ENCODE measurements around the gene SH3D21. TPM values are rescaled to one million over a fixed set of nuclear protein-coding genes. Genes with fewer than 3 reads are reported as not detected.

The SH3D21 gene
- total and polyA plus RNA-seq, 12 donors: 0.69 to 18.4 (median 1.8) TPM

DNA sequence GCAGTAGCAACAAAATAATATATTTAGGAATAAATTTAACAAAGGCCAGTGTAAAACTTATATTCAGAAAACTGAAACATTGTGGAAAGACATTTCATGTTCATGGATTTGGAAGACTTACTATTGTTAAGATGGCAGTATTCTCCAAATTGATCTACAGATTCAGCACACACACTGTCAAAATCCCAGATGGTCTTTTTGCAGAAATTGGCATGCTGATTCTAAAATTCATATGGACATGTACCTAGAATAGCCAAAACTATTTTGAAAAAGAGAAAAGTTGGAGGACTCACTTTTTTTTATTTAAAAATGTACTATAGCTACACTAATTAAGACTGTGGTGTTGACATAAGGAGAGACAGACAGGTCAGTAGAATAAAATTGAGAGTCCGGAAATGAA, 32.0 kb upstream of the SH3D21 start:
- TF ChIP-seq POLR2A (IDR thresholded peaks at IDR 0.05): no peak
- TF ChIP-seq, protein P1, sequence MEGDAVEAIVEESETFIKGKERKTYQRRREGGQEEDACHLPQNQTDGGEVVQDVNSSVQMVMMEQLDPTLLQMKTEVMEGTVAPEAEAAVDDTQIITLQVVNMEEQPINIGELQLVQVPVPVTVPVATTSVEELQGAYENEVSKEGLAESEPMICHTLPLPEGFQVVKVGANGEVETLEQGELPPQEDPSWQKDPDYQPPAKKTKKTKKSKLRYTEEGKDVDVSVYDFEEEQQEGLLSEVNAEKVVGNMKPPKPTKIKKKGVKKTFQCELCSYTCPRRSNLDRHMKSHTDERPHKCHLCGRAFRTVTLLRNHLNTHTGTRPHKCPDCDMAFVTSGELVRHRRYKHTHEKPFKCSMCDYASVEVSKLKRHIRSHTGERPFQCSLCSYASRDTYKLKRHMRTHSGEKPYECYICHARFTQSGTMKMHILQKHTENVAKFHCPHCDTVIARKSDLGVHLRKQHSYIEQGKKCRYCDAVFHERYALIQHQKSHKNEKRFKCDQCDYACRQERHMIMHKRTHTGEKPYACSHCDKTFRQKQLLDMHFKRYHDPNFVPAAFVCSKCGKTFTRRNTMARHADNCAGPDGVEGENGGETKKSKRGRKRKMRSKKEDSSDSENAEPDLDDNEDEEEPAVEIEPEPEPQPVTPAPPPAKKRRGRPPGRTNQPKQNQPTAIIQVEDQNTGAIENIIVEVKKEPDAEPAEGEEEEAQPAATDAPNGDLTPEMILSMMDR (IDR thresholded peaks at IDR 0.05): no peak
- peaks cover 14 to 26% of the 10 kb centered on the region in 2 donors for H3K4me1 ChIP-seq (replicated peaks in 1 of 2)
- H3K27ac ChIP-seq: no peak overlapping the region
- no peak for DNase-seq
- WGBS, 4 donors: 84 to 100% (median 92%) methylated on average over 1 of the region's 1 CpG
- no peaks in the 10 kb centered on the region for H3K9me3 ChIP-seq (replicated peaks in 1 of 3)
- no peaks in the 10 kb centered on the region for H3K27me3 ChIP-seq
- no peak overlapping the region for H3K4me3 ChIP-seq
- peaks cover 0 to 9% of the 10 kb centered on the region in 2 donors for H3K36me3 ChIP-seq (replicated peaks in 1 of 2)
- intact Hi-C loops (cut with DNase I): no loop called here

DNA sequence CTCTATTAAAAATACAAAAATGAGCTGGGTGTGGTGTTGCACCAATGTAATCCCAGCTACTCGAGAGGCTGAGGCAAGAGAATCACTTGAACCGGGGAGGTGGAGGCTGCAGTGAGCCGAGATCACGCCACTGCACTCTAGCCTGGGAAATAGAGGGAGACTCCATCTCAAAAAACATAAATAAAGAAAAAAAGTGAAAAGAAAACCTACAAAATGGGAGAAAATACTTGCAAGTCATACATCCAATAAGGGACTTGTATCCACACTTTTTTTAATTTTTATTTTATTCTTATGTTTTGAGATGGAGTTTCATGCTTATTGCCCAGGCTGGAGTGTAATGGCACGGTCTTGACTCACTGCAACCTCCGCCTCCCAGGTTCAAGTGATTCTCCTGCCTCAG, 29.5 kb upstream of the SH3D21 start:
- Histone ChIP-seq H3K4me3 (no peak overlapping the region), H3K36me3 (replicated peaks in 1 of 2) (no peaks in the 10 kb centered on the region), H3K27ac (no peak overlapping the region), H3K9me3 (replicated peaks in 1 of 3) (no peaks in the 10 kb centered on the region), H3K27me3 (no peaks in the 10 kb centered on the region), H3K4me1 (replicated peaks in 1 of 2) (peaks cover 21 to 46% of the 10 kb centered on the region in 2 donors)
- TF ChIP-seq, protein P1 (IDR thresholded peaks at IDR 0.05): no peak
- TF ChIP-seq POLR2A (IDR thresholded peaks at IDR 0.05): no peak
- WGBS, 4 donors: 94 to 99% (median 97%) methylated on average over 6 of the region's 6 CpGs
- intact Hi-C loops (cut with DNase I): no loop called here
- DNase-seq: no peak

GRCh38 chr1:36279110-36279788, 26.9 kb upstream of the SH3D21 start:
- Histone ChIP-seq H3K9me3 (replicated peaks in 1 of 3) (no peaks in the 10 kb centered on the region), H3K4me3 (no peak overlapping the region), H3K4me1 (replicated peaks in 1 of 2) (peaks cover 23 to 53% of the 10 kb centered on the region in 2 donors), H3K27ac (peak overlapping the region in 4 of 5 donors; percentile 37 to 69 (median 57)), H3K27me3 (no peaks in the 10 kb centered on the region), H3K36me3 (replicated peaks in 1 of 2) (peaks cover 0 to 12% of the 10 kb centered on the region in 2 donors)
- 24 to 33% (median 26%) methylated on average over 2 of the region's 2 CpGs for WGBS, 4 donors
- peak in 1 of 2 donors; percentile 15 for TF ChIP-seq POLR2A (IDR thresholded peaks at IDR 0.05)
- TF ChIP-seq, protein P1 (IDR thresholded peaks at IDR 0.05): no peak
- intact Hi-C loops (cut with DNase I): no loop called here
- DNase-seq: peak in 3 of 7 donors; percentile 33 to 62 (median 52)

- DNase-seq: no peak
- H3K4me3 ChIP-seq: no peak overlapping the region
- TF ChIP-seq, protein P1 (IDR thresholded peaks at IDR 0.05): no peak
- TF ChIP-seq POLR2A (IDR thresholded peaks at IDR 0.05): no peak
- intact Hi-C loops (cut with DNase I): loop anchor here (5.0 to 10.0 kb wide), 4 partner anchors 55 to 185 kb away; partner anchors contain the start of gene THRAP3 (in 2 of the 2)
- H3K9me3 ChIP-seq (replicated peaks in 1 of 3): no peaks in the 10 kb centered on the region
- H3K27ac ChIP-seq: peak overlapping the region in 3 of 5 donors; percentile 61 to 70 (median 69)
- H3K27me3 ChIP-seq: no peaks in the 10 kb centered on the region
- peaks cover 0 to 17% of the 10 kb centered on the region in 2 donors for H3K36me3 ChIP-seq (replicated peaks in 1 of 2)
- WGBS, 4 donors: 59 to 63% (median 60%) methylated on average over 7 of the region's 7 CpGs
- H3K4me1 ChIP-seq (replicated peaks in 1 of 2): peaks cover 27 to 59% of the 10 kb centered on the region in 2 donors
Measured at GRCh38 chr1:36279789-36280296, 26.3 kb upstream of the SH3D21 start.
